Amniotic stem cell (primary cell): ENCODE data around the gene TCF12.

Experiments
- DNase-seq: peaks from one replicate; lab custom pipeline; 2025; lab: John Stamatoyannopoulos, UW

TCF12 gene

GRCh38 chr15:57018151-57018550 lies 99.7 kb downstream of the TCF12 start:
- DNase-seq: no peak

GRCh38 chr15:57019496-57020160 lies 101.2 kb downstream of the TCF12 start:
- DNase-seq: no peak

- no peak for DNase-seq
These were observed 107.0 kb downstream of the TCF12 start for GRCh38 chr15:57025264-57025926.

- no peak for DNase-seq
These were observed 107.7 kb downstream of the TCF12 start for GRCh38 chr15:57026016-57026592.

GRCh38 chr15:57027596-57027995 lies 109.2 kb downstream of the TCF12 start:
- no peak for DNase-seq

GRCh38 chr15:57028176-57028575 lies 109.7 kb downstream of the TCF12 start:
- DNase-seq: no peak

- no peak for DNase-seq
These were observed 111.6 kb downstream of the TCF12 start for GRCh38 chr15:57030011-57030410.

- DNase-seq: no peak
These were observed 112.6 kb downstream of the TCF12 start for GRCh38 chr15:57031082-57031481.

GRCh38 chr15:57031605-57032004 lies 113.2 kb downstream of the TCF12 start:
- no peak for DNase-seq

- DNase-seq: no peak
These were observed 113.9 kb downstream of the TCF12 start for GRCh38 chr15:57032338-57032737.

- DNase-seq: no peak
These were observed 115.4 kb downstream of the TCF12 start for GRCh38 chr15:57033715-57034439.

- DNase-seq: no peak
These were observed 116.2 kb downstream of the TCF12 start for GRCh38 chr15:57034613-57035012.

GRCh38 chr15:57035664-57036063 lies 117.2 kb downstream of the TCF12 start:
- no peak for DNase-seq

- DNase-seq: no peak
These were observed 117.9 kb downstream of the TCF12 start for GRCh38 chr15:57036352-57036751.

GRCh38 chr15:57037548-57037947 lies 119.1 kb downstream of the TCF12 start:
- DNase-seq: no peak

GRCh38 chr15:57038040-57038439 lies 119.6 kb downstream of the TCF12 start:
- DNase-seq: no peak

- no peak for DNase-seq
These were observed 120.1 kb downstream of the TCF12 start for GRCh38 chr15:57038496-57038895.

- DNase-seq: no peak
These were observed 123.0 kb downstream of the TCF12 start for GRCh38 chr15:57041416-57041815.

- DNase-seq: no peak
These were observed 125.7 kb downstream of the TCF12 start for GRCh38 chr15:57044072-57044702.

GRCh38 chr15:57044970-57045369 lies 126.5 kb downstream of the TCF12 start:
- DNase-seq: no peak

GRCh38 chr15:57045741-57046382 lies 127.4 kb downstream of the TCF12 start:
- no peak for DNase-seq
